HEK293 (cell line): ENCODE measurements around the gene ZNF354C.

Experiments used
- CTCF ChIA-PET: fragments of 350-600 bp; formaldehyde crosslinking; extraction: SDS; loops from one replicate; lab custom pipeline; 2021; ENCODE audit warnings: antibody characterized with exemption; lab: Yijun Ruan, JAX
- POLR2A ChIA-PET: fragments of 300-600 bp; formaldehyde crosslinking; extraction: SDS; loops from one replicate; lab custom pipeline; 2020; ENCODE audit warnings: antibody characterized with exemption, inconsistent platforms; lab: Yijun Ruan, JAX
- H3K27ac ChIP-seq: fragments of 200-500 bp; sonication (Bioruptor generic); 2 replicates; pipeline ENCODE4 v1.5.1; 2014; ENCODE audit warnings: low read depth, low read length, control low read depth, inconsistent platforms; ENCODE audit errors: extremely low read depth
- H3K36me3 ChIP-seq, 2 experiments: fragments of 200-500 bp in 1 of 2; sonication (Bioruptor generic) in 1 of 2; 1 replicate in 1 of 2; 2 replicates in 1 of 2; pipeline ENCODE4 v1.5.1; 2014 to 2017; ENCODE audit warnings: inconsistent platforms in 2 of 2, low read length in 2 of 2; ENCODE audit not compliant: control insufficient read depth in 2 of 2, insufficient read depth in 1 of 2
- H3K4me1 ChIP-seq: fragments of 200-500 bp; sonication (Bioruptor generic); 2 replicates; pipeline ENCODE4 v1.5.1; 2014; ENCODE audit warnings: mild to moderate bottlenecking, low read length, inconsistent platforms; ENCODE audit not compliant: control insufficient read depth, insufficient read depth
- H3K4me3 ChIP-seq: 2 replicates; pipeline ENCODE4 v1.5.1; 2011; ENCODE audit warnings: low read depth, mild to moderate bottlenecking, control low read depth, low read length, moderate library complexity
- H3K9me3 ChIP-seq: fragments of 200-500 bp; sonication (Bioruptor generic); 2 replicates; pipeline ENCODE4 v1.5.1; 2014; ENCODE audit warnings: low read depth, low read length, inconsistent platforms; ENCODE audit not compliant: control insufficient read depth, insufficient read depth
- BCL11B ChIP-seq: fragments of 450-650 bp; formaldehyde crosslinking; IDR thresholded peaks from 2 replicates; pipeline ENCODE4 v1.5.1; 2016; ENCODE audit warnings: low read depth, missing biosample characterization, missing genetic modification characterization
- GLIS1 ChIP-seq: fragments of 450-650 bp; formaldehyde crosslinking; IDR thresholded peaks from 2 replicates; pipeline ENCODE4 v1.5.1; 2016; ENCODE audit warnings: missing biosample characterization, missing genetic modification characterization
- HOXA7 ChIP-seq: sonication (generic); formaldehyde crosslinking; IDR thresholded peaks from 2 replicates; pipeline ENCODE4 v1.8.1; 2022; ENCODE audit warnings: missing genetic modification reagents, borderline replicate concordance
- KLF8 ChIP-seq: fragments of 450-650 bp; formaldehyde crosslinking; IDR thresholded peaks from 2 replicates; pipeline ENCODE4 v1.5.1; 2016; ENCODE audit warnings: missing biosample characterization, missing genetic modification characterization
- MYNN ChIP-seq: fragments of 450-650 bp; formaldehyde crosslinking; IDR thresholded peaks from 2 replicates; pipeline ENCODE4 v1.5.1; 2016; ENCODE audit warnings: missing biosample characterization, missing genetic modification characterization, borderline replicate concordance
- SCRT1 ChIP-seq: fragments of 450-650 bp; formaldehyde crosslinking; IDR thresholded peaks from 2 replicates; pipeline ENCODE4 v1.5.1; 2016; ENCODE audit warnings: missing biosample characterization, missing genetic modification characterization, borderline replicate concordance
- WT1 ChIP-seq: fragments of 450-650 bp; formaldehyde crosslinking; IDR thresholded peaks from 2 replicates; pipeline ENCODE4 v1.5.1; 2016; ENCODE audit warnings: missing biosample characterization, missing genetic modification characterization
- ZBTB48 ChIP-seq: fragments of 450-650 bp; formaldehyde crosslinking; IDR thresholded peaks from 2 replicates; pipeline ENCODE4 v1.5.1; 2016; ENCODE audit warnings: missing biosample characterization, missing genetic modification characterization
- ZFP3 ChIP-seq: fragments of 450-650 bp; formaldehyde crosslinking; IDR thresholded peaks from 2 replicates; pipeline ENCODE4 v1.5.1; 2016; ENCODE audit warnings: low read depth, missing biosample characterization, missing genetic modification characterization
- ZFP37 ChIP-seq: fragments of 450-650 bp; formaldehyde crosslinking; IDR thresholded peaks from 2 replicates; pipeline ENCODE4 v1.5.1; 2016; ENCODE audit warnings: missing biosample characterization, missing genetic modification characterization
- ZNF132 ChIP-seq: fragments of 450-650 bp; formaldehyde crosslinking; IDR thresholded peaks from 2 replicates; pipeline ENCODE4 v1.5.1; 2017; ENCODE audit warnings: missing biosample characterization, missing genetic modification characterization, borderline replicate concordance
- ZNF2 ChIP-seq: fragments of 450-650 bp; formaldehyde crosslinking; IDR thresholded peaks from 2 replicates; pipeline ENCODE4 v1.5.1; 2016; ENCODE audit warnings: missing biosample characterization, missing genetic modification characterization
- ZNF341 ChIP-seq: fragments of 450-650 bp; formaldehyde crosslinking; IDR thresholded peaks from 2 replicates; pipeline ENCODE4; 2016; ENCODE audit warnings: low read depth, missing biosample characterization, missing genetic modification characterization
- ZNF362 ChIP-seq: fragments of 450-650 bp; formaldehyde crosslinking; IDR thresholded peaks from 2 replicates; pipeline ENCODE4 v1.5.1; 2016; ENCODE audit warnings: missing biosample characterization, missing genetic modification characterization
- ZNF473 ChIP-seq: fragments of 450-650 bp; formaldehyde crosslinking; IDR thresholded peaks from 2 replicates; pipeline ENCODE4 v1.5.1; 2017; ENCODE audit warnings: missing biosample characterization, missing genetic modification characterization
- ZNF645 ChIP-seq: fragments of 450-650 bp; formaldehyde crosslinking; IDR thresholded peaks from 2 replicates; pipeline ENCODE4; 2016; ENCODE audit warnings: missing biosample characterization, missing genetic modification characterization
- ZNF658 ChIP-seq: fragments of 450-650 bp; formaldehyde crosslinking; IDR thresholded peaks from 2 replicates; pipeline ENCODE4; 2016; ENCODE audit warnings: missing biosample characterization, missing genetic modification characterization
- ZNF747 ChIP-seq: fragments of 450-650 bp; formaldehyde crosslinking; IDR thresholded peaks from 2 replicates; pipeline ENCODE4 v1.5.1; 2016; ENCODE audit warnings: missing biosample characterization, missing genetic modification characterization
- ZNF837 ChIP-seq: fragments of 450-650 bp; formaldehyde crosslinking; IDR thresholded peaks from 2 replicates; pipeline ENCODE4 v1.5.1; 2016; ENCODE audit warnings: missing biosample characterization, missing genetic modification characterization
- ZSCAN5A ChIP-seq: fragments of 450-650 bp; formaldehyde crosslinking; IDR thresholded peaks from 2 replicates; pipeline ENCODE4 v1.5.1; 2016; ENCODE audit warnings: missing biosample characterization, missing genetic modification characterization
- TF ChIP-seq, protein P1 (sequence below): fragments of 450-650 bp; formaldehyde crosslinking; IDR thresholded peaks from 2 replicates; pipeline ENCODE4 v1.5.1; 2016; ENCODE audit warnings: missing biosample characterization, missing genetic modification characterization
- TF ChIP-seq, protein P2 (sequence below): fragments of 450-650 bp; formaldehyde crosslinking; conservative IDR thresholded peaks from 2 replicates; pipeline ENCODE4 v1.5.1; 2016; ENCODE audit warnings: low read depth, missing biosample characterization, missing genetic modification characterization

Gene ZNF354C

DNA sequence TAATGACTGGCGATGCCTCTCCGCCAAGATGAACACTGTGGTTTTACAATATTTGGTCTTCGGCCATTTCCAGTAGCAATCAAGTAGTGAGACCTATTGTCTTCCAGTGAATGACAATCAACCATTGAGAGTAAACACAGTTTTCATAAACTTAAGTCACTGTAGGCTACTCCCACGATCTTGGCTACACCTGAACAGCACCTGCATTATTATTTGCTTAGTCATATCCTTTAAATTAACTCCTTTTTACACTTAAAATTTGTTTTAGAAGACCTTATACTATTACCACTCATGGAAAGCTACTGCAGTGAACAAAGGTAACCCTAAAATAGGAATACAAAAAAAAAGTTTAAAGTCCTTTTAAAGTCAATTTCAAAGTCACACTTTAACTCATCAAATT lies 58.2 kb downstream of the ZNF354C start:
- Histone ChIP-seq H3K9me3 (no peaks in the 10 kb centered on the region), H3K36me3 (no peaks in the 10 kb centered on the region), H3K4me3 (no peak overlapping the region)
- POLR2A ChIA-PET = no interaction called here
- no peak for TF ChIP-seq WT1
- TF ChIP-seq, all 188 proteins: peak for 0
- Histone ChIP-seq H3K27ac (no peak overlapping the region), H3K4me1 (no peaks in the 10 kb centered on the region)
- CTCF ChIA-PET = interaction anchor here (0.5 kb wide), 1 partner anchor 20 kb away, joined by 3 read pairs; no protein-coding TSS in a partner anchor

- POLR2A ChIA-PET = no interaction called here
- Histone ChIP-seq H3K4me1 (no peaks in the 10 kb centered on the region), H3K4me3 (no peak overlapping the region), H3K36me3 (no peaks in the 10 kb centered on the region), H3K27ac (no peak overlapping the region), H3K9me3 (no peaks in the 10 kb centered on the region)
- CTCF ChIA-PET = interaction anchor here (0.5 kb wide), 1 partner anchor 19 kb away, joined by 3 read pairs; no protein-coding TSS in a partner anchor
- no peak for TF ChIP-seq ZNF473 (tag by site-specific recombination)
- no peak for TF ChIP-seq ZNF132 (tag by site-specific recombination)
- TF ChIP-seq ZNF2 (tag by site-specific recombination) = no peak
- no peak for TF ChIP-seq ZFP3 (tag by site-specific recombination)
- no peak for TF ChIP-seq BCL11B
- TF ChIP-seq ZNF837 (tag by site-specific recombination) = no peak
- TF ChIP-seq KLF8 (tag by site-specific recombination) = no peak
- TF ChIP-seq, protein P1, sequence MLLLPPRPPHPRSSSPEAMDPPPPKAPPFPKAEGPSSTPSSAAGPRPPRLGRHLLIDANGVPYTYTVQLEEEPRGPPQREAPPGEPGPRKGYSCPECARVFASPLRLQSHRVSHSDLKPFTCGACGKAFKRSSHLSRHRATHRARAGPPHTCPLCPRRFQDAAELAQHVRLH = no peak
- TF ChIP-seq ZSCAN5A (tag by site-specific recombination) = no peak
- TF ChIP-seq ZFP37 = no peak
- TF ChIP-seq HOXA7 (CRISPR knock-in tag) = no peak
- no peak for TF ChIP-seq SCRT1 (tag by site-specific recombination)
- TF ChIP-seq ZNF747 (tag by site-specific recombination) = no peak
- no peak for TF ChIP-seq ZBTB48 (tag by site-specific recombination)
These were observed 58.7 kb downstream of the ZNF354C start for GRCh38 chr5:179118756-179119414.

GRCh38 chr5:179119415-179120170 lies 59.4 kb downstream of the ZNF354C start:
- Histone ChIP-seq H3K4me3 (no peak overlapping the region), H3K4me1 (no peaks in the 10 kb centered on the region), H3K36me3 (no peaks in the 10 kb centered on the region), H3K9me3 (no peaks in the 10 kb centered on the region), H3K27ac (no peak overlapping the region)
- ChIA-PET CTCF (no interaction called here), POLR2A (no interaction called here)
- TF ChIP-seq ZNF645 (tag by site-specific recombination) (no peak), MYNN (tag by site-specific recombination) (no peak), ZSCAN5A (tag by site-specific recombination) (no peak), GLIS1 (tag by site-specific recombination) (no peak), ZNF658 (no peak), ZNF341 (tag by site-specific recombination) (no peak), ZNF362 (tag by site-specific recombination) (no peak)
- TF ChIP-seq, protein P2, sequence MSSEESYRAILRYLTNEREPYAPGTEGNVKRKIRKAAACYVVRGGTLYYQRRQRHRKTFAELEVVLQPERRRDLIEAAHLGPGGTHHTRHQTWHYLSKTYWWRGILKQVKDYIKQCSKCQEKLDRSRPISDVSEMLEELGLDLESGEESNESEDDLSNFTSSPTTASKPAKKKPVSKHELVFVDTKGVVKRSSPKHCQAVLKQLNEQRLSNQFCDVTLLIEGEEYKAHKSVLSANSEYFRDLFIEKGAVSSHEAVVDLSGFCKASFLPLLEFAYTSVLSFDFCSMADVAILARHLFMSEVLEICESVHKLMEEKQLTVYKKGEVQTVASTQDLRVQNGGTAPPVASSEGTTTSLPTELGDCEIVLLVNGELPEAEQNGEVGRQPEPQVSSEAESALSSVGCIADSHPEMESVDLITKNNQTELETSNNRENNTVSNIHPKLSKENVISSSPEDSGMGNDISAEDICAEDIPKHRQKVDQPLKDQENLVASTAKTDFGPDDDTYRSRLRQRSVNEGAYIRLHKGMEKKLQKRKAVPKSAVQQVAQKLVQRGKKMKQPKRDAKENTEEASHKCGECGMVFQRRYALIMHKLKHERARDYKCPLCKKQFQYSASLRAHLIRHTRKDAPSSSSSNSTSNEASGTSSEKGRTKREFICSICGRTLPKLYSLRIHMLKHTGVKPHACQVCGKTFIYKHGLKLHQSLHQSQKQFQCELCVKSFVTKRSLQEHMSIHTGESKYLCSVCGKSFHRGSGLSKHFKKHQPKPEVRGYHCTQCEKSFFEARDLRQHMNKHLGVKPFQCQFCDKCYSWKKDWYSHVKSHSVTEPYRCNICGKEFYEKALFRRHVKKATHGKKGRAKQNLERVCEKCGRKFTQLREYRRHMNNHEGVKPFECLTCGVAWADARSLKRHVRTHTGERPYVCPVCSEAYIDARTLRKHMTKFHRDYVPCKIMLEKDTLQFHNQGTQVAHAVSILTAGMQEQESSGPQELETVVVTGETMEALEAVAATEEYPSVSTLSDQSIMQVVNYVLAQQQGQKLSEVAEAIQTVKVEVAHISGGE (tag by site-specific recombination) = no peak
